A549 treated with CORT108297 at 1 μM for 4 hours (cell line): ENCODE results near the gene SMIM1. TPM values are rescaled to one million over a fixed set of nuclear protein-coding genes. Genes with fewer than 3 reads are reported as not detected.

ENCODE experiments used
- total RNA-seq: library from RNA; stranded (reverse); fragments of 200-300 nt; extraction: Qiagen RNA extraction; gene quantifications from 5 replicates; pipeline ENCODE4 v1.2.3, GENCODE V29; 2022

The SMIM1 gene, protein sequence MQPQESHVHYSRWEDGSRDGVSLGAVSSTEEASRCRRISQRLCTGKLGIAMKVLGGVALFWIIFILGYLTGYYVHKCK
- total RNA-seq, result 1.4 to 2.8 TPM (median 1.7 TPM) in 5 replicates

DNA sequence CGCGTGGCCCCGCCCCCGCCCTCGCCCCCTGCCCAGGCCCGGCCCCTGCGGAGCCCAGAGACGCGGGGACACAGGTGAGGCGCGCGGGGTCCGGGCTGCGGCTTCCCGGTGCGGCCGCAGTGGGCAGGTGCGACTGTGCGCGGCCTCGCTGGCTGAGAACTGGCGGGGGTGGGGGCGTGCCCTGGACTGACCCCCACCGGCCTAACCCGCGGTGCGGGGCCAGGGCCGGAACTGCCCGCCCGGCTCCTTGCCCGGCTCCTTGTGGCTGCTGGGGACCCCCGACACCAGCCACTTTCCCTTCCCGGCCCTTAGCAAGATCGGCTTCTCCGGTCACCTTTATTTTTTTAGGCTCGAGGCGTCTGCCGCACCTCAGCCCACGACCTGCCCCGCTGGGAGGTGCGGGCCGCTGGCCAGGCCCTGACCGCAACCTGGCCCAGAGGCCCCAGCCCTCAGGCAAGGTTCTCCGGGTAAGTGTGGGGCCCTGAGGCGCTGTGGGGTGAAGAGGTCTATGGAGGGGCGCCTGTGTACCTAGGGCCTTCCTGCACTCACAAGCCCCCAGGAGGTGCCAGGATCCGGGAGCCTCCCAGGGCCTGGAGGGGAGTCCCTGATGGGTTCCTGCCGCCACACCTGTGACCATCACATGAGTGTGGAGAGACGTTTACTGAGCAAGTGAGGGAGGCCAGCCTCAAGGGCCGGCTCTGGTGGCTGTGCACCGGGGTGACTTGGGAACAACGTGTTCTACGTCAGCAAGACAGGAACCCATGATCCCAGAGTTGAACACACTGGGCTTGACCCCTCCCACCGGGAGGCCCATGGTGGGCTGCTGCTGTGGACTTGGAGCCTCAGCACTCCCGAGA, at the start of gene SMIM1:
TSS of gene SMIM1 (plus strand) at position 35 of the 857 bp plus-strand sequence. CDS start 2,625 bp downstream, outside the sequence.

DNA sequence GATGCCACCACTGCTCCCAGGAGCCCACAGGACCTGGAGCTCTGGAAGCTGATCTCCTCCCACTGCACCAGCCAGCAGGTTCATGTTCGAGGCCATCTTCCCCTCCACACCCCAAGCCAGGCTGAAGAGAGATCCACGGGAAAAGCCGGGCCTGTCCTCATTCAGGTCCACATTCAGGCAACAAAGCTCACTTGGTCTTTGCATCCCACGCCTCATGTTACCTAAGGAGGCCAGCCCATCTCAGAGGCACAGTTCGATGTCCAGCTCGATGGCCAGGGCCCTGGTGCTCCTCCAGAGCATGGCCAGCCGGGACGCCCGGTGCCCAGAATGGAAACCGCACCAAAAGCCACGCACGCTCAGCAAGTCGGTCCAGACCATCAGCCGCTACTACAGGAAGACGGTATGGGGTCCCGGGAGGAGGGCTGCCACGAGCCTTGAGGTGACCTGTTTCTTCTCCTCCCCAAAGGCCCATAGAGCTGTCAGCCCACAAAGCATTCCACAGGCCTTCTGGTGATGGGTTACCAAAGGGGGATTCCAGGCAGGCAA, 20.1 kb upstream of the SMIM1 start, which contains the start of gene CCDC27:
TSS of gene CCDC27 (plus strand) at position 51 of the 546 bp plus-strand sequence. CDS start at position 83, 32 bp downstream.

DNA sequence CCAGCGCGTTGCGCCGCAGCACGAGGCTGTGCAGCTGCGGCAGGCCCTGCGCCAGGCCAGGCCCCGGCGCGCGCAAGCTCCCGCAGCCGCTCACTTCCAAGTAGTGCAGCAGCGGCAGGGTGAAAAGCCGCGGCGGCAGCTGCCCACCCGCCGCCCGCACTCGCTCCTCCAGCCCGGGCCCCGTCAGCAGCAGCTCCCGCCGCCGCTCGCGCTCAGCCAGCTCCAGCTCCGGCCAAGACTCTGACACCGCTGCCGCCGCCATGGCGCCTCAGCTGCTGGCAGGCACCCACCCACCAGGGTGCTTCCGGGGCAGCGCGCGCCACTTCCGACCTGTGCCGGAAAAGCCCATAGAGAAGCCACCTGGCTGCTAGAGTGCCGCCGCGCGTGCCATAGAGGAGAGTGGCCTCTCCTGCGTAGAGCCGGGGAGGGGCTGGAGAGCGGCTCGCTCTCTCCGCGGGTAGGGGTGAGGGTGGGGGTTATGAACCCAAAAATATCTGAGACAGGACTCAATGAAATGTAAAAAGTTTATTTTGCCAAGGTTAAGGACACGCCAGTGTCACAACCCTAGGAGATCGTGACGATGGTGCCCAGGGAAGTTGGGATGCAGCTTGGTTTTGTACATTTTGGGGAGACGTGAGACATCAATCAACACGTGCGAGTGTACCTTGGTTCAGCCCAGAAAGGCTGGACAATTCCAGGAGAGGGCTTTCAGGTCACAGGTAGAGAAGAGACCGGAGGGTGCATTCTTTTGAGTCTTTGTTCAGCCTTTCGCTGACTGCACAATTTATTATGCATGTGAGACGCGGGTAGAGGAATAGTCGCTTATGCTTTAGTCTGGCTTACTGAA, 23.9 kb downstream of the SMIM1 start, which contains the start of gene LRRC47:
TSS of gene LRRC47 (minus strand) at position 284 of the 847 bp plus-strand sequence. CDS start at position 262, 22 bp downstream.

Other genes with a start within 250 kb of the SMIM1 start
- gene MEGF6, start 161.2 kb upstream of the SMIM1 start, total RNA-seq, result 7.6 to 15.3 TPM (median 13.2 TPM) in 5 replicates
- 23.6 to 29.4 TPM (median 27.2 TPM) in 5 replicates for gene TPRG1L, start 147.7 kb upstream of the SMIM1 start, total RNA-seq
- gene WRAP73, start 122.6 kb upstream of the SMIM1 start, total RNA-seq, result 15.9 to 21.7 TPM (median 21.0 TPM) in 5 replicates
- 0.31 to 0.65 TPM (median 0.55 TPM) in 5 replicates for gene TP73, start 120.2 kb upstream of the SMIM1 start, total RNA-seq
- gene CCDC27, start 20.3 kb upstream of the SMIM1 start, total RNA-seq, result not detected in 5 replicates
- 29.7 to 38.3 TPM (median 32.6 TPM) in 5 replicates for gene LRRC47, start 23.7 kb downstream of the SMIM1 start, total RNA-seq
- 14.6 to 21.4 TPM (median 16.8 TPM) in 5 replicates for gene CEP104, start 84.5 kb downstream of the SMIM1 start, total RNA-seq
- gene DFFB, start 84.7 kb downstream of the SMIM1 start, total RNA-seq, result 2.7 to 4.2 TPM (median 3.7 TPM) in 5 replicates
- gene C1orf174, start 127.5 kb downstream of the SMIM1 start, total RNA-seq, result 22.9 to 25.9 TPM (median 24.8 TPM) in 5 replicates